Mucosa of rectum (tissue), 2 donors: ENCODE measurements around the gene GMPPA.

Experiments
- H3K27ac ChIP-seq, 2 donors: one replicate each; pipeline ENCODE4 v1.7.0; 2013; ENCODE audit warnings: inconsistent platforms in 2 of 2, low read depth in 2 of 2, low read length in 2 of 2
- H3K27me3 ChIP-seq, 2 donors: one replicate each; pipeline ENCODE4 v1.7.0; 2013; ENCODE audit warnings: low read length in 2 of 2; ENCODE audit not compliant: control insufficient read depth in 2 of 2, insufficient read depth in 2 of 2
- H3K36me3 ChIP-seq, 2 donors: one replicate each; pipeline ENCODE4 v1.7.0; 2013; ENCODE audit warnings: low read length in 2 of 2; ENCODE audit not compliant: control insufficient read depth in 2 of 2, insufficient read depth in 2 of 2
- H3K4me1 ChIP-seq, 2 donors: one replicate each; pipeline ENCODE4 v1.7.0; 2013; ENCODE audit warnings: low read length in 2 of 2, mild to moderate bottlenecking in 1 of 2; ENCODE audit not compliant: control insufficient read depth in 2 of 2, insufficient read depth in 2 of 2
- H3K4me3 ChIP-seq, 2 donors: one replicate each; pipeline ENCODE4 v1.7.0; 2013; ENCODE audit warnings: low read length in 2 of 2
- H3K9ac ChIP-seq, 2 donors: one replicate each; pipeline ENCODE4 v1.7.0; 2013; ENCODE audit warnings: low read length in 2 of 2, low read depth in 1 of 2, mild to moderate bottlenecking in 1 of 2
- H3K9me3 ChIP-seq, 2 donors: one replicate each; pipeline ENCODE4 v1.7.0; 2013; ENCODE audit warnings: low read length in 2 of 2; ENCODE audit not compliant: control insufficient read depth in 2 of 2
- donor health status: healthy.
- donor health status: Normal muscosa, but diverticular disease.

GMPPA gene

DNA sequence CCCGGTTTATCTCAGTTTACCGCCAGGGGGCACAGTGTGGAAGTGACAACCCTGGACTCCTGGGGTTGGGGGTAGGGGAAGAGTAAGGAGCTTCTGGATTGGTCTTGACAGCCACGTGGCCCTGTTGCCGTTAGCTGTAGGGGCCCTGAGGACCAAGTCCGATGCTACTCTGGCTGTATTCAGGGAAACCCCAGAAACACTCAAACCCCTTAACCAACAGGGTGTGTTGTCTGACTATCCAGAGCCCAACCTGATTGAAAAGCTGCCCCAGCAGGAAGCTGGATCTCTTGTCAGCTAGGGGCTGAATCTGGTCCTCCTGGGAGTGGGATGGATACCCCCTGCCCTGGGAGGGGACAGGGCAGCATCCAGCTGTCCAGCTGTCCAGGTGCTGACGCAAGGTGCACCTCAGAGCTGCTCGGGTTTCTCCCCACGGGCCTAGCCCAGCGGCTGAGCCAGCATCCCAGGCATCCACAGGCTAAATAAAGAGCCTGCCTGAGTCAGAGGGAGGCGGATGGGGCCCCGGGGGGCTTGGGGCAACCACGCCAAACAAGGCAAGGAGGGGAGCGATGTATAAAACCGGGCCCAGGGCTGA lies 3.1 kb upstream of the GMPPA start:
- Histone ChIP-seq H3K9ac (no peak overlapping the region), H3K36me3 (no peaks in the 10 kb centered on the region), H3K9me3 (no peaks in the 10 kb centered on the region), H3K27me3 (peaks cover 30 to 36% of the 10 kb centered on the region in 2 donors), H3K27ac (no peak overlapping the region), H3K4me1 (peaks cover 14 to 26% of the 10 kb centered on the region in 2 donors), H3K4me3 (no peak overlapping the region)

DNA sequence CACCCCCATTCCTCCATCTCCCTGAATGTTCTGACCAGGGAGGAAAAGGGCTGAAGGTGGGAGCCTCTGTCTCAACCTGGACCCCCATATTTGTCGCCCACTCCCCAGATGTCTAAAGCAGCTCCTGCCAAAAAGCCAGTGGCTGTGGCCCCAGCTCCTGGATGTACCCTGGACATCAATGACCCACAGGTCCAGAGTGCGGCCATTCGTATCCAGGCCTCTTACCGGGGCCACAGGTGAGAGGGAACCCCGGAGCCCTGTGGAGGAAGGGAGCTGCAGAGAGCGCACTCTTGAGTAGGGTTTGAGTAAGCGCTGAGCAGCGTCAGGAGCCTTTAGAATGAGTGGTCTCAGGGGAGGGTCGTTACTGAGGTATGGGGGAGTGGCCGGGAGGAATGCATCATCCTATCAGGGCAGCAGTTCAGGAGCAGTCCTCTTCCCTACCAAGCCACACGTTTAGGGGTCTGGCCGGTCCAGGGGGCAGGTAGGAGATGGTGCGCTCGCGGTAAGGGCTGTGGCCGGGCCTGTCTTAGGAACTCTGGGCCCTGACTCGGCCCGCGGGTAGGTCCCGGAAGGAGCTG lies 2.4 kb upstream of the GMPPA start:
- Histone ChIP-seq H3K4me1 (peaks cover 14 to 26% of the 10 kb centered on the region in 2 donors), H3K36me3 (no peaks in the 10 kb centered on the region), H3K9me3 (no peaks in the 10 kb centered on the region), H3K4me3 (peak overlapping the region in 1 of 2 donors; percentile 95), H3K27me3 (peaks cover 30 to 36% of the 10 kb centered on the region in 2 donors), H3K27ac (no peak overlapping the region), H3K9ac (no peak overlapping the region)

DNA sequence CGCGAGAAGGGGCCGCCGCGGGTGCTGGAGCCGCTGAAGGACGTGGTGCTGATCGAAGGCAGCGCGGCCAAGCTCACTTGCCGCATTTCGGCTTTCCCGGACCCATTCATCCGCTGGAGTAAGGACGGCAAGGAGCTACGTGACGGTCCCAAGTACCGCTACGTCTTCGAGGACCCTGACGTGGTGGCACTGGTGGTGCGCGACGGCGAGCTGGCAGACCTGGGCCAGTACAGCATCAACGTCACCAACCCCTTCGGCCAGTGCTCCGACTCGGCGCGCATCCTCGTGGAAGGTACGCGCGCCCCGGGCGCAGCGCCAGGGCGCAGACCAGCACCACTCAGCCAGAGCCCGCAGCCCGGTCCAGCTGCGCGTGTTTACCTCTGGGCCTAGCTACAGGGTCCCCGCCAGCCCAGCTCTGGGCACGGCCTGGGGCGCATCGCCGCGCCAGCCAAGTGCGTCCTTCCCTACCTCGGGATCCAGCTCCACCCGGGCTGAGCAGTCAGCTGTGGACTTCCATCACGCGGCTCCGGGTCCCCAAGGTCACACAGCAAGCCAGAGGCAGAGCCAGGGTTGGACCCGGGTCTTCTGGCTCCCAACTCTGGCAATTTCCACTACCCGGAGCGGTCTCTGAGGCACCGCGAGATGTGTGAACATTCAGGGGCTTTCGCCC lies 1.7 kb upstream of the GMPPA start:
- Histone ChIP-seq H3K9me3 (no peaks in the 10 kb centered on the region), H3K36me3 (peaks cover under 1 to 2% of the 10 kb centered on the region in 2 donors), H3K27me3 (peaks cover 30 to 36% of the 10 kb centered on the region in 2 donors), H3K4me3 (peak overlapping the region; percentile 90 to 95), H3K9ac (peak overlapping the region in 1 of 2 donors; percentile 63), H3K4me1 (peaks cover 14 to 26% of the 10 kb centered on the region in 2 donors), H3K27ac (peak overlapping the region; percentile 99 to 100)

DNA sequence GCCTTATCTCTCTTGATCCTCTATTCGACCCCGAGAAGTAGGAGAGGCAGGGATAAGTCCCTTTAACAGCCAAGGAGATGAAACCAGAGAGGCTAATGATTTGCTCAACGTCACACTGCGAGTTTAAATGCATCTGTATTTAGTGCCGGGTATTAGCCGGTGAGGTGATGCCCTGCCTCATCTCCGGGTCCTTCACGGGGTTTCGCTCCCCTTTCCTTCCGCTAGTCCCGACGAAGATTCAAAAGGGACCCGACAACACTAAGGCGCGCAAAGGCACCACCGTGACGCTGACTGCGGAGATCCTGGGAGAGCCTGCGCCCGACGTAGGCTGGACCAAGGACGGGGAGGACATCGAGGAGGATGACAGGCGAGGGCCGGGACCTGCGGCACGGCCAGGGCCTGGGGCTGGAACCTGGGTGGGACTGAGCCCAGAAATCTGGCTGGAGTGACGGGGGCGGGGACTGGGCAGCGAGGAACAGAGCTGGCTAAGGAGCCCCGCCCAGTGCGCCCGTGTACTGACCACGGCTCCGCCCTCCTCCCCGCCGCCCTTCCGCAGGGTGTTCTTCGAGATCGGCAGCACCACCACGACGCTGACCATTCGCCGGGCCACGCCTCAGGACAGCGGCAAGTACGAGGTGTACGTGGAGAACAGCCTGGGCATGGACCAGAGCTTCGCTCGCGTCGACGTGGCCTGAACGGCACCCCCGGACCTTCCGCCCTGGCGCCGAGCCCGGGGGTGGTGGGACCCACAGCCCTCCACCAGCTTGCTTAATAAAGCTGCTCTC lies 1.0 kb upstream of the GMPPA start:
- Histone ChIP-seq H3K27me3 (peaks cover 28 to 36% of the 10 kb centered on the region in 2 donors), H3K9ac (peak overlapping the region; percentile 98 to 99), H3K27ac (peak overlapping the region; percentile 99 to 100), H3K4me1 (peaks cover 14 to 26% of the 10 kb centered on the region in 2 donors), H3K36me3 (peaks cover 4 to 5% of the 10 kb centered on the region in 2 donors), H3K4me3 (peak overlapping the region; percentile 90 to 95), H3K9me3 (no peaks in the 10 kb centered on the region)

DNA sequence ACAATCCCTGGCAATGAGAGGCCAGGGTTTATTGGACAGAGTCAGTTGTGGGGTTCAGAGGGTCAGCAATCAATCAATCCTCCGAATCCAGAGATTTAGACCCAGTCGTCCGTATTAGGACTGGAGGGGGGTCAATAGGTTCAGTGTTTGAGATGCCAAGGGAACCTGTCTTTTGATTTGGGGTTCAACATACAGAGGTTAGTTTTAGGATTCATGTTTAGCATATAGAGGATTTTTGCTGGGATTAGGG lies 292 bp downstream of the GMPPA start:
- peaks cover 11 to 12% of the 10 kb centered on the region in 2 donors for H3K36me3 ChIP-seq
- H3K4me1 ChIP-seq, result peaks cover 14 to 26% of the 10 kb centered on the region in 2 donors
- H3K27me3 ChIP-seq, result peaks cover 28 to 32% of the 10 kb centered on the region in 2 donors
- H3K9me3 ChIP-seq, result no peaks in the 10 kb centered on the region
- peak overlapping the region; percentile 90 to 95 for H3K4me3 ChIP-seq
- peak overlapping the region; percentile 98 to 99 for H3K9ac ChIP-seq
- H3K27ac ChIP-seq, result peak overlapping the region; percentile 99 to 100

DNA sequence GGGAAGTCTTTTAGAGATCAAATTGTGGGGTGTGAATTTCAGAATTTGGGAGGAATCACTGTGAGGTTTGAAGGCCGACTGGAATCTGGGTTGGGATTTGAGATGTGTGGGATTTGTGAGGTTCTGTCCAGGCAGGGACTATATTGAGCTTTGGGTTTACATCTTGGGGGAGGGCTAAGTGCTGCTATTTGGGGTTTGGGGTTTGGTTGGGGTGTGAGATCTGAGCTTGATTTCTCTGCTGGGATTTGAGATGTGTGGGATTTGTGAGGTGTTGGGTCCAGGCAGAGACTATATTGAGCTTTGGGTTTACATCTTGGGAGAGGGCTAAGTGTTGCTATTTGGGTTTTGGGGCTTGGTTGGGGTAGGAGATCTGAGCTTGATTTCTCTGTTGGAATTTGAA lies 864 bp downstream of the GMPPA start:
- peaks cover 17 to 18% of the 10 kb centered on the region in 2 donors for H3K36me3 ChIP-seq
- H3K27ac ChIP-seq, result no peak overlapping the region
- H3K9me3 ChIP-seq, result no peaks in the 10 kb centered on the region
- peaks cover 25 to 27% of the 10 kb centered on the region in 2 donors for H3K27me3 ChIP-seq
- peak overlapping the region; percentile 98 to 99 for H3K9ac ChIP-seq
- peaks cover 14 to 26% of the 10 kb centered on the region in 2 donors for H3K4me1 ChIP-seq
- H3K4me3 ChIP-seq, result peak overlapping the region; percentile 90 to 95

DNA sequence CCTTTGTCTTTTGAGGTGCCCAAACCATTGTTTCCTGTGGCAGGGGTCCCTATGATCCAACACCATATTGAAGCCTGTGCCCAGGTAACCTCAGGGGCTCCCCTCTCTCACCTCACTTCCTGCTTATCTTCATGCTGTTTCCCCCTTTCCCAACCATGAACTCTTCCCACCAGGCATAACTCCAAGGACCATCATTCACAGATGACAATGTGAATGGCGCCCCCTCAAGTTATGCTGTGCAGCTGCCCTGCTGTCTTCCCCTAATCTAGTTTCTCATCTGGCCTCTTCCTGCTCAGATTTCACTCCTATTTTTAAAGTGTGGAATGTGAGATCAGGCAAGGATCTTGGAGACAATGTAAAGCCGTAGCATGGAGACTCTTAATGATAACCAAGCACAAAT lies 1.4 kb downstream of the GMPPA start:
- Histone ChIP-seq H3K9ac (no peak overlapping the region), H3K36me3 (peaks cover 21 to 23% of the 10 kb centered on the region in 2 donors), H3K4me3 (no peak overlapping the region), H3K27ac (no peak overlapping the region), H3K27me3 (peaks cover 20 to 21% of the 10 kb centered on the region in 2 donors), H3K4me1 (peaks cover 14 to 26% of the 10 kb centered on the region in 2 donors), H3K9me3 (no peaks in the 10 kb centered on the region)

DNA sequence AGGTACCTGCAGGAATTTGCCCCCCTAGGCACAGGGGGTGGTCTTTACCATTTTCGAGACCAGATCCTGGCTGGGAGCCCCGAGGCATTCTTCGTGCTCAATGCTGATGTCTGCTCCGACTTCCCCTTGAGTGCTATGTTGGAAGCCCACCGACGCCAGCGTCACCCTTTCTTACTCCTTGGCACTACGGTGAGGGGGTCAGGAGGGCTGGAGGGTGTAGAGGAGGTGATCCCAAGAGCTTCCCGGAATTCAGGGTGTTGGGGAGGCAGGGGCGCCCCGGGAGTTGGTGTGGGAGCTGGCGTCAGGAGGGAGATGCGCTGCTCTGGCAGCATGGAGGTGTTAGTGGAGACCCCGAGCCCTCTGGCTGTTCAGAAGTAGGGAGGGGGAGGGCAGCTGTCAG lies 3.2 kb downstream of the GMPPA start:
- H3K4me1 ChIP-seq, result peaks cover 10 to 23% of the 10 kb centered on the region in 2 donors
- no peak overlapping the region for H3K27ac ChIP-seq
- no peak overlapping the region for H3K9ac ChIP-seq
- no peaks in the 10 kb centered on the region for H3K9me3 ChIP-seq
- H3K27me3 ChIP-seq, result peaks cover 5% of the 10 kb centered on the region in 2 donors
- peaks cover 30 to 31% of the 10 kb centered on the region in 2 donors for H3K36me3 ChIP-seq
- H3K4me3 ChIP-seq, result no peak overlapping the region

DNA sequence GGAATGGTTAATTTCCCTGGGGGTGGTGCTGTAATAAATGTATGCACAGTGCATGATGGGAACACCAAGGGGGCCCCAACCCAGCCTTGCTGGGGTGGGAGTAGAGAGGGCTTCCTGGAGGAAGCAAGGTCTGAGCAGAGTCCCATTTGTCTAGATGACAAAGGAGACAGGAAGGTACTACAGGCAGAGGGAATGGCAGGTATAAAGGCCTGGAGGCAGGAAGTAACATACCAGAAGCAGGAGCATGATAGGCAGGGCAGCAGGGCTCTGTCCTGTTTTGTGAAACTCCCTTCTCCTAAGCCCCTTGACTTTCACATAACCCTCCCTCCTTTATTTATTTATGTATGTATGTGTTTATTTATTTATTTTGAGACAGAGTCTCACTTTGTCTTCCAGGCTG lies 3.9 kb downstream of the GMPPA start:
- H3K9ac ChIP-seq, result no peak overlapping the region
- H3K36me3 ChIP-seq, result peaks cover 30 to 34% of the 10 kb centered on the region in 2 donors
- H3K4me1 ChIP-seq, result peaks cover 2 to 16% of the 10 kb centered on the region in 2 donors
- no peak overlapping the region for H3K27ac ChIP-seq
- H3K9me3 ChIP-seq, result no peaks in the 10 kb centered on the region
- H3K27me3 ChIP-seq, result no peaks in the 10 kb centered on the region
- no peak overlapping the region for H3K4me3 ChIP-seq

DNA sequence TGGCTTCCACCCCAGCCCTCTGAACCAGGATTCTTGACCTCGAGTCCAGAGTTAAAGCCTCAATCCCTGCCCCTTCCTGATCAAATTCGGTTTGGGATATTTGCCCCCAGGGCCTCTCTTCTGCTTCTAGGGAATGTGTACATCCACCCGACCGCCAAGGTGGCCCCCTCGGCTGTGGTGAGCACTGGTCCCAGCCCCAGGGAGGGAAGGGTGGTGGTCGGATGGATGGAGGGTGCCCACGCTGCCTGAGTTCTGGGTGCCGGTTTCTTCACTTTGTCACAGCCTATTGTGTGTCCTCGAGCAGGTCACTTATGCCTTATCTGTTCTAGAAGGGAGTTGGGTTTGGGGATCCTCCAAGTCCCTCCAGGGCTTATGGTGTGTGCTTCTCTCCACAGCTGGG lies 6.9 kb downstream of the GMPPA start:
- no peaks in the 10 kb centered on the region for H3K9me3 ChIP-seq
- no peak overlapping the region for H3K27ac ChIP-seq
- H3K4me1 ChIP-seq, result peaks cover 5 to 6% of the 10 kb centered on the region in 2 donors
- peaks cover 5% of the 10 kb centered on the region in 2 donors for H3K27me3 ChIP-seq
- H3K4me3 ChIP-seq, result no peak overlapping the region
- H3K36me3 ChIP-seq, result peaks cover 30 to 34% of the 10 kb centered on the region in 2 donors
- H3K9ac ChIP-seq, result no peak overlapping the region
